GM12878 (cell line): Measurements from ENCODE around the gene ECM2. TPM values are rescaled to one million over a fixed set of nuclear protein-coding genes. Genes with fewer than 3 reads are reported as not detected.

Experiments used
- ATAC-seq: fragments of 200-7000 bp; cut with Tn5 transposase; 3 replicates; pipeline ENCODE4 v1.9.1; 2020; ENCODE audit warnings: mild to moderate bottlenecking, moderate library complexity
- BruUV-seq: library from RNA; stranded (reverse); fragments of 400-500 nt; replicated peaks from 2 replicates; lab custom pipeline; 2021; lab: Mats Ljungman, UMichigan
- CTCF ChIA-PET: fragments of 300-600 bp; sonication (Branson Sonifier 250); formaldehyde crosslinking; extraction: SDS; loops from one replicate; lab custom pipeline; 2021; ENCODE audit warnings: inconsistent platforms; lab: Yijun Ruan, JAX
- POLR2A ChIA-PET: fragments of 350-600 bp; formaldehyde crosslinking; extraction: SDS; loops from one replicate; lab custom pipeline; 2021; ENCODE audit warnings: inconsistent platforms; lab: Charles Lee
- RAD21 ChIA-PET: fragments of 300-600 bp; sonication (Branson Sonifier 250); formaldehyde crosslinking; loops from one replicate; lab custom pipeline; 2023; ENCODE audit warnings: antibody characterized with exemption; ENCODE audit not compliant: unreplicated experiment; lab: Charles Lee
- SMC1A ChIA-PET: fragments of 300-600 bp; sonication (Branson Sonifier 250); formaldehyde crosslinking; loops from one replicate; lab custom pipeline; 2023; ENCODE audit not compliant: unreplicated experiment, uncharacterized antibody; lab: Charles Lee
- DNase-seq: peaks from one replicate; pipeline ENCODE4 v3.0.0-alpha.2; 2011; ENCODE audit warnings: low read depth, low spot score
- FAIRE-seq: peaks from 3 replicates; lab custom pipeline; 2011; peaks lifted over from hg19 to GRCh38; lab: Jason Lieb, UNC
- H2AFZ ChIP-seq: 2 replicates; pipeline ENCODE4 v1.6.0; 2011; ENCODE audit warnings: low read depth, low read length, control low read depth; ENCODE audit not compliant: control insufficient read depth
- H3K27ac ChIP-seq: 2 replicates; pipeline ENCODE4 v1.5.1; 2011; ENCODE audit warnings: control low read depth; ENCODE audit not compliant: control insufficient read depth, insufficient read depth
- H3K27me3 ChIP-seq, 2 experiments: replicated peaks in 1 of 2; 2 replicates each; pipeline versions ENCODE4 v1.6.0 to v1.6.1; 2011; ENCODE audit warnings: low read length in 1 of 2; ENCODE audit not compliant: control insufficient read depth in 2 of 2, insufficient read depth in 2 of 2
- H3K36me3 ChIP-seq, 2 experiments: 2 replicates each; pipeline ENCODE4 v1.5.1; 2011; ENCODE audit warnings: low read length in 1 of 2; ENCODE audit not compliant: control insufficient read depth in 2 of 2, insufficient read depth in 2 of 2
- H3K4me1 ChIP-seq: 2 replicates; pipeline ENCODE4 v1.6.1; 2011; ENCODE audit warnings: mild to moderate bottlenecking, low read length, moderate library complexity, mixed read lengths; ENCODE audit not compliant: control insufficient read depth, insufficient read depth
- H3K4me2 ChIP-seq: 2 replicates; pipeline ENCODE4 v1.6.0; 2011; ENCODE audit warnings: control low read depth; ENCODE audit not compliant: control insufficient read depth, insufficient read depth
- H3K4me3 ChIP-seq: fragments of 200-600 bp; sonication (generic); 2 replicates; pipeline ENCODE4 v1.5.1; 2016
- H3K79me2 ChIP-seq: 2 replicates; pipeline ENCODE4 v1.6.0; 2011; ENCODE audit warnings: low read length; ENCODE audit not compliant: control insufficient read depth, insufficient read depth
- H3K9ac ChIP-seq: 2 replicates; pipeline ENCODE4 v1.8.0; 2011; ENCODE audit warnings: low read length, control low read depth, mixed read lengths; ENCODE audit not compliant: control insufficient read depth, insufficient read depth
- H3K9me3 ChIP-seq: replicated peaks from 3 replicates; pipeline ENCODE4 v1.5.1; 2011; ENCODE audit warnings: mild to moderate bottlenecking, low read length; ENCODE audit not compliant: control insufficient read depth, insufficient read depth
- H4K20me1 ChIP-seq: 2 replicates; pipeline ENCODE4 v1.6.0; 2011; ENCODE audit not compliant: control insufficient read depth, insufficient read depth
- BRCA1 ChIP-seq: IDR thresholded peaks from 2 replicates; pipeline ENCODE4 v1.6.1; 2011; ENCODE audit warnings: low read depth, low read length, improper control_type of control experiment
- FOS ChIP-seq: IDR thresholded peaks from 3 replicates; pipeline ENCODE4 v1.6.1; 2011; ENCODE audit warnings: borderline replicate concordance; ENCODE audit not compliant: insufficient read length; ENCODE audit errors: extremely low read depth
- GATAD2B ChIP-seq: fragments of 450-650 bp; conservative IDR thresholded peaks from 2 replicates; pipeline ENCODE4 v1.6.1; 2017; ENCODE audit warnings: low read depth, mild to moderate bottlenecking, moderate library complexity
- HCFC1 ChIP-seq: fragments of 150-350 bp; IDR thresholded peaks from 2 replicates; pipeline ENCODE4 v1.6.1; 2014; ENCODE audit warnings: low read length
- IKZF1 ChIP-seq: fragments of 450-650 bp; conservative IDR thresholded peaks from 2 replicates; pipeline ENCODE4 v1.6.1; 2017; ENCODE audit warnings: antibody characterized with exemption, mild to moderate bottlenecking
- KLF5 ChIP-seq: fragments of 450-650 bp; IDR thresholded peaks from 2 replicates; pipeline ENCODE4 v1.6.1; 2014; ENCODE audit warnings: mild to moderate bottlenecking; ENCODE audit not compliant: partially characterized antibody
- PAX8 ChIP-seq: fragments of 450-650 bp; IDR thresholded peaks from 2 replicates; pipeline ENCODE4 v1.6.1; 2017; ENCODE audit warnings: mild to moderate bottlenecking, moderate library complexity
- RB1 ChIP-seq: fragments of 450-650 bp; formaldehyde crosslinking; IDR thresholded peaks from 2 replicates; pipeline ENCODE4 v1.6.1; 2017; ENCODE audit warnings: mild to moderate bottlenecking, borderline replicate concordance
- SIX5 ChIP-seq: IDR thresholded peaks from 2 replicates; pipeline ENCODE4 v1.6.1; 2011; ENCODE audit warnings: mild to moderate bottlenecking, low read depth, low read length, moderate library complexity; ENCODE audit not compliant: severe bottlenecking
- SMARCA5 ChIP-seq: fragments of 450-650 bp; IDR thresholded peaks from 2 replicates; pipeline ENCODE4 v1.6.1; 2017; ENCODE audit warnings: mild to moderate bottlenecking
- SRF ChIP-seq, 2 experiments: IDR thresholded peaks; 2 replicates each; pipeline ENCODE4 v1.6.1; 2011; ENCODE audit warnings: low read depth in 2 of 2, low read length in 2 of 2, mild to moderate bottlenecking in 1 of 2, moderate library complexity in 1 of 2
- ZZZ3 ChIP-seq: IDR thresholded peaks from 2 replicates; pipeline ENCODE4 v1.6.1; 2011; ENCODE audit warnings: low read depth; ENCODE audit not compliant: control insufficient read depth, insufficient read length
- in situ Hi-C: fragments of 300-500 bp; cut with MboI; formaldehyde crosslinking; loops from 9 replicates; pipeline ENCODE4 v1.14.3; 2018; ENCODE audit warnings: mixed read lengths
- intact Hi-C: fragments of 100-400 bp; cut with micrococcal nuclease; formaldehyde crosslinking; loops from one replicate; pipeline ENCODE4 v1.14.2; 2022; ENCODE audit not compliant: unreplicated experiment
- polyA plus RNA-seq, 11 experiments: library from polyadenylated mRNA; depleted of rRNA in 4 of 11; unstranded in 6 of 11; stranded (reverse) in 5 of 11; fragments of >200 nt; fragmentation: Nextera tagmentation in 4 of 11; fragmentation: Illumina TruSeq in 1 of 11; extraction: Ambion mirVana in 4 of 11; extraction: Trizol in 1 of 11; gene quantifications; 1 replicate in 1 of 11; 2 replicates in 10 of 11; pipeline versions ENCODE4 v1.2.1 to v1.2.3, GENCODE V29; 2011 to 2016; ENCODE audit warnings: inconsistent platforms in 2 of 11, missing spikeins in 2 of 11, low read depth in 1 of 11
- total RNA-seq, 4 experiments: library from RNA; depleted of rRNA in 3 of 4; stranded (reverse); fragments of >200 nt in 3 of 4; fragmentation: Illumina TruSeq in 1 of 4; extraction: Trizol in 1 of 4; gene quantifications; 2 replicates each; pipeline versions ENCODE4 v1.2.1 to v1.2.3, GENCODE V29; 2013 to 2021
- TF ChIP-seq, protein P1 (sequence below): fragments of 450-650 bp; formaldehyde crosslinking; IDR thresholded peaks from 2 replicates; pipeline ENCODE4 v1.4.0; 2022; ENCODE audit warnings: mild to moderate bottlenecking, moderate library complexity
- TF ChIP-seq, protein P2 (sequence below): fragments of 450-650 bp; IDR thresholded peaks from 2 replicates; pipeline ENCODE4 v1.6.1; 2017; ENCODE audit warnings: mild to moderate bottlenecking, moderate library complexity
- TF ChIP-seq, protein P3 (sequence below), 3 experiments: IDR thresholded peaks in 2 of 3; conservative IDR thresholded peaks in 1 of 3; 2 replicates each; pipeline ENCODE4 v1.5.1; 2011; ENCODE audit warnings: low read depth in 3 of 3, low read length in 3 of 3, mild to moderate bottlenecking in 3 of 3, control low read depth in 2 of 3, moderate library complexity in 2 of 3, inconsistent platforms in 1 of 3, mixed read lengths in 1 of 3; ENCODE audit not compliant: control insufficient read depth in 2 of 3, insufficient read depth in 1 of 3; ENCODE audit errors: extremely low read depth in 1 of 3

Gene ECM2
- total and polyA plus RNA-seq, 10 of the 15 experiments (the other 5 are each of a cell fraction or from before 2014, with no cell fraction given): 0.03 to 0.67 (median 0.09) TPM; not detected in 2

DNA sequence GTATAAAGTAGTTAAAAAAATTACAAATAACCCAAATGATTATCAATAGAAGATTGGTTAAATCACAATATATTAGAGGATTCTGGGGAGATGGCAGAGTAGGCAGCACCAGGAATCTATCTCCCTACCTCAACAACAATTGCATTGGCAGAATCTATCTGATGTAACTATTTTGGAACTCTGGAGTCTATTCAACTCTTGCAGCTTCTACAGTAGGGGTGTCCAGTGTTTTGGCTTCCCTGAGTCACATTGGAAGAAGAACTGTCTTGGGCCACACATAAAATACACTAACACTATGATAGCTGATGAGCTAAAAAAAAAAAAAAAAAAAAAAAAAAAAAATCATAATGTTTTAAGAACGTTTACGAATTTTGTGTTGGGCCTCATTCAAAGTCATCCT is 29.2 kb upstream of the ECM2 start (continued):
- TF ChIP-seq, protein P1, sequence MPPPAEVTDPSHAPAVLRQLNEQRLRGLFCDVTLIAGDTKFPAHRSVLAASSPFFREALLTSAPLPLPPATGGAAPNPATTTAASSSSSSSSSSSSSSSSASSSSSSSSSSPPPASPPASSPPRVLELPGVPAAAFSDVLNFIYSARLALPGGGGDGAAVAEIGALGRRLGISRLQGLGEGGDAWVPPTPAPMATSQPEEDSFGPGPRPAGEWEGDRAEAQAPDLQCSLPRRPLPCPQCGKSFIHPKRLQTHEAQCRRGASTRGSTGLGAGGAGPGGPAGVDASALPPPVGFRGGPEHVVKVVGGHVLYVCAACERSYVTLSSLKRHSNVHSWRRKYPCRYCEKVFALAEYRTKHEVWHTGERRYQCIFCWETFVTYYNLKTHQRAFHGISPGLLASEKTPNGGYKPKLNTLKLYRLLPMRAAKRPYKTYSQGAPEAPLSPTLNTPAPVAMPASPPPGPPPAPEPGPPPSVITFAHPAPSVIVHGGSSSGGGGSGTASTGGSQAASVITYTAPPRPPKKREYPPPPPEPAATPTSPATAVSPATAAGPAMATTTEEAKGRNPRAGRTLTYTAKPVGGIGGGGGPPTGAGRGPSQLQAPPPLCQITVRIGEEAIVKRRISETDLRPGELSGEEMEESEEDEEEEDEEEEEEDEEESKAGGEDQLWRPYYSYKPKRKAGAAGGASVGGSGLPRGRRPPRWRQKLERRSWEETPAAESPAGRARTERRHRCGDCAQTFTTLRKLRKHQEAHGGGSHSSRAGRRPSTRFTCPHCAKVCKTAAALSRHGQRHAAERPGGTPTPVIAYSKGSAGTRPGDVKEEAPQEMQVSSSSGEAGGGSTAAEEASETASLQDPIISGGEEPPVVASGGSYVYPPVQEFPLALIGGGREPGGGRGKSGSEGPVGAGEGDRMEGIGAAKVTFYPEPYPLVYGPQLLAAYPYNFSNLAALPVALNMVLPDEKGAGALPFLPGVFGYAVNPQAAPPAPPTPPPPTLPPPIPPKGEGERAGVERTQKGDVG (CRISPR knock-in tag): no peak
- no peak for TF ChIP-seq HCFC1

DNA sequence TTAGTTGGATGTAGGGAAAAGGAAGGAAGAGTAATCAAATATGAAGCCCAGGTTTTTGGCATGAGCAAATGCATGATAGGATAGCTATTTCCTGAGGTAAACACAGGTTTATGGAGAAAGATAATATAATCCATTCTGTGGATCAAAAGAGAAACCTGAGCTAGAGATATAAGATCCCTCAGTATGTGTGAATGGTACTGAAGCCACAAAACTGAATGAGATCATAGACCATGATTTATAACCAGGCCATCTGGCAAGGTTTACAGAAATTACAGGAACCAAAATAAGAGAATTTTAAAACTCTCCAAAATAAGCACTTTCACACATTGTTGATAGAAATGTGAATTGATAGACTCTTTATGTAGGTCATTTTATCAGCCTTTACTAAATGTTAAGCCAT is 28.7 kb upstream of the ECM2 start:
- ATAC-seq: no peak
- in situ Hi-C loops: no loop called here
- no peaks in the 10 kb centered on the region for H3K4me1 ChIP-seq
- no peak overlapping the region for H3K4me3 ChIP-seq
- no peak overlapping the region for H3K9ac ChIP-seq
- RAD21 ChIA-PET: no interaction called here
- H3K27me3 ChIP-seq: no peaks in the 10 kb centered on the region
- no peak for FAIRE-seq
- no peaks in the 10 kb centered on the region for H3K79me2 ChIP-seq
- no peak for DNase-seq
- no peak overlapping the region for H3K27ac ChIP-seq
- no peak overlapping the region for H2AFZ ChIP-seq
- POLR2A ChIA-PET: no interaction called here
- H4K20me1 ChIP-seq: no peaks in the 10 kb centered on the region
- intact Hi-C loops: no loop called here
- H3K36me3 ChIP-seq: no peaks in the 10 kb centered on the region
- H3K4me2 ChIP-seq: no peak overlapping the region
- no TSS peak for BruUV-seq
- H3K9me3 ChIP-seq: no peaks in the 10 kb centered on the region; the same call in 2 of the 3 replicates
- CTCF ChIA-PET: no interaction called here
- SMC1A ChIA-PET: no interaction called here
- no peak for TF ChIP-seq SMARCA5
- no peak for TF ChIP-seq IKZF1
- no peak for TF ChIP-seq KLF5
- TF ChIP-seq GATAD2B: no peak
- TF ChIP-seq SRF (IDR thresholded peaks at IDR 0.05; ENCODE audit: low read depth in 2 of 2, low read length in 2 of 2): no peak
- TF ChIP-seq FOS: no peak
- TF ChIP-seq PAX8: no peak
- TF ChIP-seq ZZZ3: no peak
- TF ChIP-seq RB1: no peak
- no peak for TF ChIP-seq SIX5
- TF ChIP-seq, protein P2, sequence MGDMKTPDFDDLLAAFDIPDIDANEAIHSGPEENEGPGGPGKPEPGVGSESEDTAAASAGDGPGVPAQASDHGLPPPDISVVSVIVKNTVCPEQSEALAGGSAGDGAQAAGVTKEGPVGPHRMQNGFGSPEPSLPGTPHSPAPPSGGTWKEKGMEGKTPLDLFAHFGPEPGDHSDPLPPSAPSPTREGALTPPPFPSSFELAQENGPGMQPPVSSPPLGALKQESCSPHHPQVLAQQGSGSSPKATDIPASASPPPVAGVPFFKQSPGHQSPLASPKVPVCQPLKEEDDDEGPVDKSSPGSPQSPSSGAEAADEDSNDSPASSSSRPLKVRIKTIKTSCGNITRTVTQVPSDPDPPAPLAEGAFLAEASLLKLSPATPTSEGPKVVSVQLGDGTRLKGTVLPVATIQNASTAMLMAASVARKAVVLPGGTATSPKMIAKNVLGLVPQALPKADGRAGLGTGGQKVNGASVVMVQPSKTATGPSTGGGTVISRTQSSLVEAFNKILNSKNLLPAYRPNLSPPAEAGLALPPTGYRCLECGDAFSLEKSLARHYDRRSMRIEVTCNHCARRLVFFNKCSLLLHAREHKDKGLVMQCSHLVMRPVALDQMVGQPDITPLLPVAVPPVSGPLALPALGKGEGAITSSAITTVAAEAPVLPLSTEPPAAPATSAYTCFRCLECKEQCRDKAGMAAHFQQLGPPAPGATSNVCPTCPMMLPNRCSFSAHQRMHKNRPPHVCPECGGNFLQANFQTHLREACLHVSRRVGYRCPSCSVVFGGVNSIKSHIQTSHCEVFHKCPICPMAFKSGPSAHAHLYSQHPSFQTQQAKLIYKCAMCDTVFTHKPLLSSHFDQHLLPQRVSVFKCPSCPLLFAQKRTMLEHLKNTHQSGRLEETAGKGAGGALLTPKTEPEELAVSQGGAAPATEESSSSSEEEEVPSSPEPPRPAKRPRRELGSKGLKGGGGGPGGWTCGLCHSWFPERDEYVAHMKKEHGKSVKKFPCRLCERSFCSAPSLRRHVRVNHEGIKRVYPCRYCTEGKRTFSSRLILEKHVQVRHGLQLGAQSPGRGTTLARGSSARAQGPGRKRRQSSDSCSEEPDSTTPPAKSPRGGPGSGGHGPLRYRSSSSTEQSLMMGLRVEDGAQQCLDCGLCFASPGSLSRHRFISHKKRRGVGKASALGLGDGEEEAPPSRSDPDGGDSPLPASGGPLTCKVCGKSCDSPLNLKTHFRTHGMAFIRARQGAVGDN: no peak
- TF ChIP-seq, protein P3, sequence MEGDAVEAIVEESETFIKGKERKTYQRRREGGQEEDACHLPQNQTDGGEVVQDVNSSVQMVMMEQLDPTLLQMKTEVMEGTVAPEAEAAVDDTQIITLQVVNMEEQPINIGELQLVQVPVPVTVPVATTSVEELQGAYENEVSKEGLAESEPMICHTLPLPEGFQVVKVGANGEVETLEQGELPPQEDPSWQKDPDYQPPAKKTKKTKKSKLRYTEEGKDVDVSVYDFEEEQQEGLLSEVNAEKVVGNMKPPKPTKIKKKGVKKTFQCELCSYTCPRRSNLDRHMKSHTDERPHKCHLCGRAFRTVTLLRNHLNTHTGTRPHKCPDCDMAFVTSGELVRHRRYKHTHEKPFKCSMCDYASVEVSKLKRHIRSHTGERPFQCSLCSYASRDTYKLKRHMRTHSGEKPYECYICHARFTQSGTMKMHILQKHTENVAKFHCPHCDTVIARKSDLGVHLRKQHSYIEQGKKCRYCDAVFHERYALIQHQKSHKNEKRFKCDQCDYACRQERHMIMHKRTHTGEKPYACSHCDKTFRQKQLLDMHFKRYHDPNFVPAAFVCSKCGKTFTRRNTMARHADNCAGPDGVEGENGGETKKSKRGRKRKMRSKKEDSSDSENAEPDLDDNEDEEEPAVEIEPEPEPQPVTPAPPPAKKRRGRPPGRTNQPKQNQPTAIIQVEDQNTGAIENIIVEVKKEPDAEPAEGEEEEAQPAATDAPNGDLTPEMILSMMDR (IDR thresholded peaks at IDR 0.05 in 2 of 3, conservative IDR thresholded peaks at IDR 0.05 in 1 of 3; ENCODE audit: control insufficient read depth in 2 of 3, extremely low read depth in 1 of 3, insufficient read depth in 1 of 3, low read depth in 3 of 3, low read length in 3 of 3): no peak
- TF ChIP-seq BRCA1: no peak
